HepG2 (cell line): ENCODE measurements around the gene R3HDM4.

Source experiments
- ATRX ChIP-seq: sonication (generic); formaldehyde crosslinking; IDR thresholded peaks from 2 replicates; pipeline ENCODE4 v1.4.0; 2020; ENCODE audit warnings: missing genetic modification reagents, borderline replicate concordance
- MAZ ChIP-seq, 2 experiments: sonication (generic) in 1 of 2; formaldehyde crosslinking in 1 of 2; IDR thresholded peaks; 2 replicates each; pipeline versions ENCODE4 v1.5.0 to v1.6.1; 2012 to 2020; ENCODE audit warnings: low read depth in 2 of 2, mild to moderate bottlenecking in 2 of 2, borderline replicate concordance in 1 of 2, improper control_type of control experiment in 1 of 2, low read length in 1 of 2, missing genetic modification reagents in 1 of 2, moderate library complexity in 1 of 2
- PHF21A ChIP-seq: sonication (generic); formaldehyde crosslinking; IDR thresholded peaks from 2 replicates; pipeline ENCODE4 v1.5.0; 2020; ENCODE audit warnings: mild to moderate bottlenecking, missing genetic modification reagents
- SCMH1 ChIP-seq: sonication (generic); formaldehyde crosslinking; IDR thresholded peaks from 2 replicates; pipeline ENCODE4 v1.9.0; 2021; ENCODE audit warnings: missing genetic modification reagents, mild to moderate bottlenecking, borderline replicate concordance
- SSRP1 ChIP-seq: IDR thresholded peaks from 2 replicates; pipeline ENCODE4 v1.6.1; 2016; ENCODE audit warnings: control low read depth
- ZNF232 ChIP-seq: sonication (generic); formaldehyde crosslinking; IDR thresholded peaks from 2 replicates; pipeline ENCODE4 v1.4.0; 2020; ENCODE audit warnings: missing genetic modification reagents, borderline replicate concordance
- ZZZ3 ChIP-seq: sonication (generic); formaldehyde crosslinking; IDR thresholded peaks from 2 replicates; pipeline ENCODE4 v1.4.0; 2020; ENCODE audit warnings: missing genetic modification reagents, mild to moderate bottlenecking, borderline replicate concordance
- TF ChIP-seq, protein P1 (sequence below): sonication (generic); formaldehyde crosslinking; IDR thresholded peaks from 2 replicates; pipeline ENCODE4 v1.4.0; 2020; ENCODE audit warnings: low read depth, mild to moderate bottlenecking, missing genetic modification reagents
- TF ChIP-seq, protein P2 (sequence below): sonication (generic); formaldehyde crosslinking; IDR thresholded peaks from 2 replicates; pipeline ENCODE4 v1.5.0; 2020; ENCODE audit warnings: mild to moderate bottlenecking, missing genetic modification reagents, moderate library complexity
- TF ChIP-seq, protein P3 (sequence below): sonication (generic); formaldehyde crosslinking; IDR thresholded peaks from 2 replicates; pipeline ENCODE4 v1.4.0; 2020; ENCODE audit warnings: missing genetic modification reagents

DNA sequence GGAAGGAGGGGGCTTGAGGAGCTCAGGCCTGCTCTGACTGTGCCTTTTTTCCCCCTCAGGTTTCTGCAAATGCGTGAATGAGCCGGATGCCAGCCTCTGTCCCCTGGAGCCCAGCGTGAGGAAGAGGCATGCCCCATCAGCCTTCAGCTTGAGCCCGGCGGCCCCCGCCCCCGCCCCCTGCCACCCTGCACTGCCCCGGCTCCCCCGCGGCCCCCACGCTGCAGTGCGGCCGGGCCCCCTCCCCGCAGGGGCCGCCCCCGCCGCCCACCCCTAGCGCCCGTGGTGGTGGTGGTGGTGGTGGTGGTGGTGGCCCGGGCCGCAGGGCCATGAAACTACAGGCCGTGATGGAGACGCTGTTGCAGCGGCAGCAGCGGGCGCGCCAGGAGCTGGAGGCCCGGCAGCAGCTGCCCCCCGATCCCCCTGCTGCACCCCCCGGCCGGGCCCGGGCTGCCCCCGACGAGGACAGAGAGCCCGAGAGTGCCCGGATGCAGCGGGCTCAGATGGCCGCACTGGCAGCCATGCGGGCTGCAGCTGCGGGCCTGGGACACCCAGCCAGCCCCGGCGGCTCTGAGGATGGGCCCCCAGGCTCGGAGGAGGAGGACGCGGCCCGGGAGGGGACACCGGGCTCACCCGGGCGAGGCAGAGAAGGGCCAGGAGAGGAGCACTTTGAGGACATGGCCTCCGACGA is 16.3 kb upstream of the R3HDM4 start:
- TF ChIP-seq, protein P1, sequence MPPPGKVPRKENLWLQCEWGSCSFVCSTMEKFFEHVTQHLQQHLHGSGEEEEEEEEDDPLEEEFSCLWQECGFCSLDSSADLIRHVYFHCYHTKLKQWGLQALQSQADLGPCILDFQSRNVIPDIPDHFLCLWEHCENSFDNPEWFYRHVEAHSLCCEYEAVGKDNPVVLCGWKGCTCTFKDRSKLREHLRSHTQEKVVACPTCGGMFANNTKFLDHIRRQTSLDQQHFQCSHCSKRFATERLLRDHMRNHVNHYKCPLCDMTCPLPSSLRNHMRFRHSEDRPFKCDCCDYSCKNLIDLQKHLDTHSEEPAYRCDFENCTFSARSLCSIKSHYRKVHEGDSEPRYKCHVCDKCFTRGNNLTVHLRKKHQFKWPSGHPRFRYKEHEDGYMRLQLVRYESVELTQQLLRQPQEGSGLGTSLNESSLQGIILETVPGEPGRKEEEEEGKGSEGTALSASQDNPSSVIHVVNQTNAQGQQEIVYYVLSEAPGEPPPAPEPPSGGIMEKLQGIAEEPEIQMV (CRISPR knock-in tag): no peak
- no peak for TF ChIP-seq ATRX
- TF ChIP-seq SSRP1 (CRISPR knock-in tag): no peak
- TF ChIP-seq, protein P2, sequence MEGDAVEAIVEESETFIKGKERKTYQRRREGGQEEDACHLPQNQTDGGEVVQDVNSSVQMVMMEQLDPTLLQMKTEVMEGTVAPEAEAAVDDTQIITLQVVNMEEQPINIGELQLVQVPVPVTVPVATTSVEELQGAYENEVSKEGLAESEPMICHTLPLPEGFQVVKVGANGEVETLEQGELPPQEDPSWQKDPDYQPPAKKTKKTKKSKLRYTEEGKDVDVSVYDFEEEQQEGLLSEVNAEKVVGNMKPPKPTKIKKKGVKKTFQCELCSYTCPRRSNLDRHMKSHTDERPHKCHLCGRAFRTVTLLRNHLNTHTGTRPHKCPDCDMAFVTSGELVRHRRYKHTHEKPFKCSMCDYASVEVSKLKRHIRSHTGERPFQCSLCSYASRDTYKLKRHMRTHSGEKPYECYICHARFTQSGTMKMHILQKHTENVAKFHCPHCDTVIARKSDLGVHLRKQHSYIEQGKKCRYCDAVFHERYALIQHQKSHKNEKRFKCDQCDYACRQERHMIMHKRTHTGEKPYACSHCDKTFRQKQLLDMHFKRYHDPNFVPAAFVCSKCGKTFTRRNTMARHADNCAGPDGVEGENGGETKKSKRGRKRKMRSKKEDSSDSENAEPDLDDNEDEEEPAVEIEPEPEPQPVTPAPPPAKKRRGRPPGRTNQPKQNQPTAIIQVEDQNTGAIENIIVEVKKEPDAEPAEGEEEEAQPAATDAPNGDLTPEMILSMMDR (CRISPR knock-in tag): no peak
- no peak for TF ChIP-seq PHF21A
- TF ChIP-seq ZNF232 (CRISPR knock-in tag): no peak
- no peak for TF ChIP-seq ZZZ3
- TF ChIP-seq SCMH1 (CRISPR knock-in tag): no peak
- TF ChIP-seq, protein P3, sequence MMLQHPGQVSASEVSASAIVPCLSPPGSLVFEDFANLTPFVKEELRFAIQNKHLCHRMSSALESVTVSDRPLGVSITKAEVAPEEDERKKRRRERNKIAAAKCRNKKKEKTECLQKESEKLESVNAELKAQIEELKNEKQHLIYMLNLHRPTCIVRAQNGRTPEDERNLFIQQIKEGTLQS (CRISPR knock-in tag): no peak
- no peak for TF ChIP-seq MAZ (IDR thresholded peaks at IDR 0.05; ENCODE audit: borderline replicate concordance, low read depth, low read length)
- TF ChIP-seq MAZ (CRISPR knock-in tag; IDR thresholded peaks at IDR 0.05; ENCODE audit: low read depth): no peak
